WI38 (cell line): ENCODE data around the gene OLFM4.

Experiments
- H3K4me3 ChIP-seq: 2 replicates; pipeline ENCODE4 v1.5.1; 2011; ENCODE audit warnings: low read depth, mild to moderate bottlenecking, control low read depth, low read length
- TF ChIP-seq, protein P1 (sequence below): IDR thresholded peaks from 2 replicates; pipeline ENCODE4 v1.5.1; 2012; ENCODE audit warnings: low read depth, mild to moderate bottlenecking, control low read depth, low read length

Gene OLFM4

DNA sequence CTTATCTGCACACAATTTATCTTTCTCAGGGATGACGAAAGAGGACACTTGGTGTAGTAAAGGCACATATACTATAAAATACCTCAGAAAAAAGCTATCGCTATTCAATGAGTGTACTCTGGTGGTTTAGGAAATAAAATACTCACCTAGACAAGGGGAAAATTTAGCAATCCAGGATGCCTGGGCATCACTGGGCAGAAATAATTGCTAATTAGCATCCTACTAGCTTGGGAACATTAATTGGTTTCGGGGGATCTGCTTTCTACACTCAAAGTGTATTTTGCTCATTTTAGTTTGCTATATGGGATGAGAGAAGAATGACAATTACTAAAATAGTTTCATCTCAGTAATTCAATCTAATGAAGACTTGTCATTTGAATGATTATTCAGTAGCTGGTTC is 60.3 kb downstream of the OLFM4 start:
- no peak overlapping the region for H3K4me3 ChIP-seq
- TF ChIP-seq, protein P1, sequence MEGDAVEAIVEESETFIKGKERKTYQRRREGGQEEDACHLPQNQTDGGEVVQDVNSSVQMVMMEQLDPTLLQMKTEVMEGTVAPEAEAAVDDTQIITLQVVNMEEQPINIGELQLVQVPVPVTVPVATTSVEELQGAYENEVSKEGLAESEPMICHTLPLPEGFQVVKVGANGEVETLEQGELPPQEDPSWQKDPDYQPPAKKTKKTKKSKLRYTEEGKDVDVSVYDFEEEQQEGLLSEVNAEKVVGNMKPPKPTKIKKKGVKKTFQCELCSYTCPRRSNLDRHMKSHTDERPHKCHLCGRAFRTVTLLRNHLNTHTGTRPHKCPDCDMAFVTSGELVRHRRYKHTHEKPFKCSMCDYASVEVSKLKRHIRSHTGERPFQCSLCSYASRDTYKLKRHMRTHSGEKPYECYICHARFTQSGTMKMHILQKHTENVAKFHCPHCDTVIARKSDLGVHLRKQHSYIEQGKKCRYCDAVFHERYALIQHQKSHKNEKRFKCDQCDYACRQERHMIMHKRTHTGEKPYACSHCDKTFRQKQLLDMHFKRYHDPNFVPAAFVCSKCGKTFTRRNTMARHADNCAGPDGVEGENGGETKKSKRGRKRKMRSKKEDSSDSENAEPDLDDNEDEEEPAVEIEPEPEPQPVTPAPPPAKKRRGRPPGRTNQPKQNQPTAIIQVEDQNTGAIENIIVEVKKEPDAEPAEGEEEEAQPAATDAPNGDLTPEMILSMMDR, result no peak

DNA sequence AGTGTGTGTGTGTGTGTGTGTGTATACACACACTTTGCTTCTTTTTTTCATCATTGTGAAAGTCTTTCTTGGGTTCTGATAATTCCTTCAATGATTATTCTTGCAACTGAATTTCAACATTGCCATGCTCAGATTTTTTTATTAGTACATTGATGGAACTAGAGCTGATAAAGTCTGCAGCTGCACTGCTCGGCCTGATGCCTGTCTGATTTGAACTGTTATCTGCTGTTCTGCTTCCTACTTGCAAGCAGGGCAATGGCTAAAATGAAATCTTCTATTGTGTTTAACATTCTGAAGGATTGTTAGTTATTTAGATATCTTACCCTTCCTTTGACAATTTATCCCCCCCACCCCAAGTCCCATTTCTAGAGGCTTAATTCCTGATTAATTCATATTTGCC is 61.3 kb downstream of the OLFM4 start:
- no peak overlapping the region for H3K4me3 ChIP-seq
- TF ChIP-seq, protein P1, result no peak

DNA sequence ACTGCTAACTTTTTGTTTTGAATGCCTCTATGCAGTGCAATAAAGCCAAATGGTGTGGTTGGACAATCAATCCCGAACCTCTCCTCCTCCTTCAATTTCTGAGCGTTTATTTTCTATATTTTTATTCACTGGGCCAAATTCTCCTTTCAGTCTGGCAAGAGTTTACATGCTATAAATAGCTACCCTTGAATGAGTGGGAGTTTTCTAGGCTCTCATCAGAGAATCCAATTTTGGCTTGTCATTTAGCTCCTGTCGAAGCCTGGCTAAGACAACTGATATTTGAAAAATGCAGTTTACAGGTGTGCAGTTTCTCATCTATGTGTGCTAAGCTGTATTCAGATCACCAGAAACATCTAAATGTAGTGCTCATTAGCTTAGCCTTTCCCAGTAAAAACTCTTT is 61.8 kb downstream of the OLFM4 start:
- TF ChIP-seq, protein P1, result no peak
- no peak overlapping the region for H3K4me3 ChIP-seq

DNA sequence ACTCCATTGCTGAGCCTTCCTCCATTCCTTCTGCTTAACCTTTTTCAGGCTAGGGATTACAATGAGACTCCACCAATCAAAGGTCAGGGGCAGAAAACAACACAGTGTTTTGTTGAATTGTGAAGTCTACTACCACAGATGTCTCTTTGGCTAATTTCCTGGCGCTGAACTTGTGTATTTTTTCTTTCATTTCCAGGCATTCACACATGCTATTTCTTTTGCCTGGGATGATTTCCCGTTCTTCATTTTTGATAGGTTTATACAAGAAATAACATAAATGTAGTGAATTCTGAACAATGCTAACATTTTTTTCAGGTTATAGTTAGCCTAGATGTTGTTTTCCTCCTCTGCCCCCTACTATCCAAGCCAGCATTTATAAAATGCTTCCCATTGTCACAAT is 64.3 kb downstream of the OLFM4 start:
- TF ChIP-seq, protein P1, result no peak
- H3K4me3 ChIP-seq, result no peak overlapping the region

DNA sequence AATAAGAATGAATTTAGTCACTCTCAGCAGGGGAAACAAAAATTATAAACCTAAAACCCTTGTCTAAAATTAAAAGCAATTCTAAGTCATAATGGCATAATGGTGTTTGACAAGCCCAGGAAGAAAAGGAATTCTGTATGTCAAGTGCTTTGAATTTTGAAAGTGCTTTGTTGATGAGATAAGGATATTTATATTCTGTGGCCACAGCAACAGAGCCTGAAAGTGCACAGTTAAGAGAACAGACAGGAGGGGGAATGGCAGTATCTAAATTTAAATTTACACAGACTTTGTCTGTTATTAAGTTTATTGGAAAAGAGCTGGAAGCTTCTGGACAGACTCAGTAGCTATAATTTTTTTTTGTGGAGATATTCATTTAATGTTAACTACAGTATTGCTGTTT is 69.8 kb downstream of the OLFM4 start:
- TF ChIP-seq, protein P1, result no peak
- H3K4me3 ChIP-seq, result no peak overlapping the region

DNA sequence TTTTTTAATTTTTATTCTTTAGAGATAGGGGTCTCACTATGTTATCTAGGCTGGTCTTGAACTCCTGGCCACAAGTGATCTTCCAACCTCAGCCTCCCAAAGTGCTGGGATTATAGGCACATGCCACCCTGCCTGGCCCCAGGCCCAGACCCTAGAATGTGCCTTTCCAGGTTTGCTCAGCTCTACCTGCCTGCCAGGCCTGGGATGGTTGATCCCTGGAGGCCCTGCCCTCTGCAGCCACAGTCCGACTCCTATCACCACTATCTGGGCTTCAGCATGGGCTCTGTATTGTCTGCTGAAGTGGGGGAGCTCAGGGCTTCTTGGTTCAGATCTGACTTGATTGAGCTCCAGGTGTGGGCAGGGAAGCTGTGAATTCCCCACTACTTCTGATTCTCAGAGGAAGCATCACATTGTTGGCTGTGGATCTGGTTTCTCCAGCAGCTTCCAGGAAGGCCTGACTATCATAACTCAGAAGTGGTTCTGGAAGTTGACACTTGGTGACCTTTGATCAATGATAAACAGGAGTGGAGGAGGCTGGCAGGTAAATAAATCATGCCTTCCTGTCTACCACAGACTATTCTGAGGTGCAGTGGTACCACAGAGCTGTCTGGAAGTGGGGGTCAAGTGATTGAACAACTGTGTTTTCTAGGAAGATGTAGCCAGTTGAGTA is 71.9 kb downstream of the OLFM4 start:
- no peak overlapping the region for H3K4me3 ChIP-seq
- TF ChIP-seq, protein P1, result no peak
